Posterior cingulate gyrus (tissue), 11 donors: Measurements from ENCODE around the gene SIK3.
A peak's percentile ranks its signal among the peaks of the same experiment; 100 is the strongest.
"Not testable (repeated sequence)": the region's sequence is repeated elsewhere in the genome, so short reads cannot be mapped to it uniquely, and the experiment has no call there.

Source experiments
- DNase-seq, 10 donors: peaks; one replicate each; pipeline versions ENCODE4 v3.0.0 to v3.0.0-alpha.2; 2020 to 2021; ENCODE audit warnings: mixed read lengths in 3 of 10
- intact Hi-C: fragments of 100-400 bp; cut with DNase I; formaldehyde crosslinking; loops from one replicate; pipeline ENCODE4 v1.15.1; 2023

Gene SIK3

GRCh38 chr11:117054382-117054781 is 43.8 kb downstream of the SIK3 start:
- intact Hi-C loops: no loop called here
- DNase-seq: no peak

- intact Hi-C loops: no loop called here
- DNase-seq: no peak
Measured at GRCh38 chr11:117052196-117053149, 45.8 kb downstream of the SIK3 start.

GRCh38 chr11:117050121-117050520 is 48.1 kb downstream of the SIK3 start:
- intact Hi-C loops, DNase-seq: not testable (repeated sequence)

GRCh38 chr11:117046627-117047026 is 51.6 kb downstream of the SIK3 start:
- DNase-seq, intact Hi-C loops: not testable (repeated sequence)

GRCh38 chr11:117045956-117046355 is 52.3 kb downstream of the SIK3 start:
- intact Hi-C loops: no loop called here
- DNase-seq: peak in 1 of 10 donors; percentile 40

- intact Hi-C loops: no loop called here
- DNase-seq: no peak
Measured at GRCh38 chr11:117045196-117045595, 53.0 kb downstream of the SIK3 start.

- intact Hi-C loops: no loop called here
- DNase-seq: no peak
Measured at GRCh38 chr11:117044287-117045035, 53.8 kb downstream of the SIK3 start.

GRCh38 chr11:117042689-117043088 is 55.5 kb downstream of the SIK3 start:
- no peak for DNase-seq

GRCh38 chr11:117039900-117040299 is 58.3 kb downstream of the SIK3 start:
- intact Hi-C loops: no loop called here
- no peak for DNase-seq

More at GRCh38 chr11:117042689-117043088, 55.5 kb downstream of the SIK3 start:
- intact Hi-C loops: no loop called here

- DNase-seq: no peak
- intact Hi-C loops: no loop called here
Measured at GRCh38 chr11:117039270-117039669, 59.0 kb downstream of the SIK3 start.

GRCh38 chr11:117037975-117038350 is 60.3 kb downstream of the SIK3 start:
- no peak for DNase-seq
- intact Hi-C loops: no loop called here

- DNase-seq: no peak
- intact Hi-C loops: no loop called here
Measured at GRCh38 chr11:117037279-117037974, 60.8 kb downstream of the SIK3 start.

GRCh38 chr11:117034901-117035300 is 63.3 kb downstream of the SIK3 start:
- intact Hi-C loops: no loop called here
- no peak for DNase-seq

GRCh38 chr11:117026593-117027330 is 71.5 kb downstream of the SIK3 start:
- intact Hi-C loops: no loop called here
- no peak for DNase-seq

- intact Hi-C loops, DNase-seq: not testable (repeated sequence)
Measured at GRCh38 chr11:117023707-117024106, 74.5 kb downstream of the SIK3 start.

- DNase-seq: no peak
- intact Hi-C loops: no loop called here
Measured at GRCh38 chr11:117023178-117023577, 75.0 kb downstream of the SIK3 start.

- no peak for DNase-seq
- intact Hi-C loops: no loop called here
Measured at GRCh38 chr11:117022526-117022925, 75.7 kb downstream of the SIK3 start.

GRCh38 chr11:117020869-117021564 is 77.2 kb downstream of the SIK3 start:
- peak in 4 of 10 donors; percentile 41 to 80 (median 67) for DNase-seq
- intact Hi-C loops: no loop called here

GRCh38 chr11:117020287-117020686 is 77.9 kb downstream of the SIK3 start:
- no peak for DNase-seq
- intact Hi-C loops: no loop called here

- intact Hi-C loops: no loop called here
- no peak for DNase-seq
Measured at GRCh38 chr11:117019871-117020270, 78.4 kb downstream of the SIK3 start.
